ENCODE measurements around the gene MFSD11. TPM values are rescaled to one million over a fixed set of nuclear protein-coding genes. Genes with fewer than 3 reads are reported as not detected.
"Not testable (repeated sequence)": the region's sequence is repeated elsewhere in the genome, so short reads cannot be mapped to it uniquely, and the experiment has no call there.

The MFSD11 gene
- total RNA-seq, 4 donors from 2014 or later: 7.6 to 41.3 (median 25.7) TPM

DNA sequence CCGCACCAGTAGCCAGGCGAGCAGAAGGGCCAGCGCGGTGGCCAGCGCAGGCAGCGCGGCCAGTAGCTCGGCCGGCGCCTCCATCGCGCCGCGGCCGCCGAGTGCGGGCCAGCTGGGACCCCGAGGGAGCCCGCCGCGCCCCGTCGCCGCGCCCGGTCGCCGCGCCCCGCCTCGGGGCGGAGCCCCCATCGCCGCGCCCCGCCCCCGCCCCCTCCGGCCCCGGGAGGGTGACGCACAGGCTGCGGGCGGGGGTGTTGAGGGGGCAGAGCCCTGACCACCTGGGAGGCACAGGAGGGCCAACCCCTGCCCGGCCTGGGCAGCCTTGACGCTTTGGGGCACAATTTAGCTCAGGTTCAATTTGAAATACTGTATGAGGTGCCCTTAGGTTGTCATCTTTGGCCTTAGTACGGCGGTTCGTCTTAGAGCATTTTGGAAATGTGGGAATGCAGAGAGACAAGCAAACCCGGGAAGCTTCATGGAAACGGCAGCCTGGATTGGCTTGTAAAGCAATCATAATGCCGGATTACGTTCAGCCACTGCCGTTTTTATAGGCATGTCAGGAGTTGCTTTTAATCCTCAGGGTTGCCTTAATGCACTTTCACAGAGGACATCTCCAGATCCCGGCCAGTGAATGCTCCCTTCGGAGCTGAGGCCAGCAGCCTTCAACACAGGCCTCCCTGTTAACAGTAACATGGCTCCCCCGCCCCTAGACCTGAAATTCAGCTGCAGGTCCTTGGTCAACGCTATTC is 26.9 kb upstream of the MFSD11 start, which contains the start of gene MXRA7:
TSS of gene MXRA7 (minus strand) at position 103 of the 749 bp plus-strand sequence. CDS start at position 84, 19 bp downstream.
- intact Hi-C loops (cut with DNase I; ENCODE audit: low total_unique reads): no loop called here
- peaks cover 15 to 46% (median 22%) of the 10 kb centered on the region in 4 donors for H3K4me1 ChIP-seq

DNA sequence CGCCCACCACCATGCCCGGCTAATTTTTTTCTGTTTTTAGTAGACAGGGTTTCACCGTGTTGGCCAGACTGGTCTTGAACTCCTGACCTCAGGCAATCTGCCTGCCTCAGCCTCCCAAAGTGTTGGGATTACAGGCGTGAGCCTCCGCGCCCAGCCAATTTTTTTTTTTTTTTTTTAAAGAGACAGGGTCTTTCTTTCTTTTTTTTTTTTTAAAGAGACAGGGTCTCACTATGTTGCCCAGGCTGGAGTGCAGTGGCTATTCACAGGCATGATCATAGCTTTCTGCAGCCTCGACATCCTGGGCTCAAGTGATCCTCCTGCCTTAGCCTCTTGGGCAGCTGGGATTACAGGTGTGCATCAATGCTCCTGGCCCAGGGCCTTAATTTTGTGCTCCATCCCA is 25.6 kb upstream of the MFSD11 start:
- DNase-seq; intact Hi-C loops (cut with DNase I; ENCODE audit: low total_unique reads); H3K9me3 ChIP-seq; H3K27me3 ChIP-seq; H3K4me3 ChIP-seq: not testable (repeated sequence)
- Histone ChIP-seq H3K36me3 (peaks cover 0 to 33% (median 3%) of the 10 kb centered on the region in 4 donors), H3K4me1 (peaks cover 15 to 52% (median 22%) of the 10 kb centered on the region in 4 donors), H3K27ac (peak overlapping the region in 3 of 4 donors; percentile 83 to 85 (median 84))
- in situ Hi-C loops (cut with MboI; ENCODE audit: low pct_ligation_motif_present in 1 of 4, low pct_unique_long_range_greater_than_20kb in 1 of 4, low sequenced_read_pairs in 3 of 4): loop anchor here in 1 of 4 donors (25.0 kb wide), 1 partner anchor 175 kb away; the partner anchor contains the start of genes CYGB and PRCD
- WGBS, 2 donors (ENCODE audit: low coverage in 1 of 2): 60 to 63% methylated on average over 5 to 7 of the region's 7 CpGs

More for the DNA sequence above, 26.9 kb upstream of the MFSD11 start, which contains the start of gene MXRA7:
- no peaks in the 10 kb centered on the region for H3K27me3 ChIP-seq
- peak within 1 kb of the TSS; percentile 42 to 91 (median 57) for H3K4me3 ChIP-seq
- peak; percentile 72 for DNase-seq
- peak within 1 kb of the TSS; percentile 82 to 97 (median 88) for H3K27ac ChIP-seq
- TF ChIP-seq EP300 (IDR thresholded peaks at IDR 0.05; ENCODE audit: low read depth) (no peak), POLR2AphosphoS5 (IDR thresholded peaks at IDR 0.05) (peak in 1 of 3 donors; percentile 12)
- 15 to 22% methylated on average over 5 to 14 of the region's 56 CpGs for WGBS, 2 donors (ENCODE audit: low coverage in 1 of 2)
- H3K36me3 ChIP-seq: peaks cover 0 to 21% (median 0%) of the 10 kb centered on the region in 4 donors
- in situ Hi-C loops (cut with MboI; ENCODE audit: low pct_ligation_motif_present in 1 of 4, low pct_unique_long_range_greater_than_20kb in 1 of 4, low sequenced_read_pairs in 3 of 4): loop anchor here in 1 of 4 donors (25.0 kb wide), 1 partner anchor 174 kb away; the partner anchor contains the start of genes CYGB and PRCD
- no peaks in the 10 kb centered on the region for H3K9me3 ChIP-seq

DNA sequence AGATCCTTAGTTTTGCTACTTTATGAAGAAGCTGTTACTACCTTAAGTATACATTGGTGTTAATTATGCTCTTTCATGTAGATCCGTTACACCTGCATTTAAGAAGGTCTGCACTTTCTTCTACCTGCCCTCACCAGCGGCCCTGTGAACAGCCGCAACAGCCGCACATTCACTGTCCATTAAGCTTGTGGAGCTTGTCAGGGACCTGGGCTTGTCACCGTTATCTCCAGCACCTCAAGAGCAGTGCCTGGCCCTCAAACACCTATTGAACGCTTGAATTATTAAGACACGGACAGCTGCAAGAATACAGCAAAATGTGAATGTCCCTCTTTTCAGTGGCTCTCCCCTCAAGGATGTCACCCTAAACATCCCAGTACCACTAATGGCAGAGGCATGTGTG is 24.2 kb upstream of the MFSD11 start:
- DNase-seq: no peak
- 92 to 96% methylated on average over 2 to 7 of the region's 7 CpGs for WGBS, 2 donors (ENCODE audit: low coverage in 1 of 2)
- peaks cover 8 to 37% (median 15%) of the 10 kb centered on the region in 4 donors for H3K4me1 ChIP-seq
- H3K27ac ChIP-seq: peak overlapping the region in 1 of 4 donors; percentile 2
- peaks cover 0 to 44% (median 10%) of the 10 kb centered on the region in 4 donors for H3K36me3 ChIP-seq
- H3K4me3 ChIP-seq: no peak overlapping the region
- intact Hi-C loops (cut with DNase I; ENCODE audit: low total_unique reads) (no loop called here), in situ Hi-C loops (cut with MboI; ENCODE audit: low pct_ligation_motif_present in 1 of 4, low pct_unique_long_range_greater_than_20kb in 1 of 4, low sequenced_read_pairs in 3 of 4) (loop anchor here in 1 of 4 donors (25.0 kb wide), 1 partner anchor 176 kb away; the partner anchor contains the start of genes CYGB and PRCD)
- H3K9me3 ChIP-seq: no peaks in the 10 kb centered on the region
- TF ChIP-seq CTCF (IDR thresholded peaks at IDR 0.05) (no peak), POLR2A (IDR thresholded peaks at IDR 0.05) (no peak), EP300 (IDR thresholded peaks at IDR 0.05; ENCODE audit: low read depth) (no peak), POLR2AphosphoS5 (IDR thresholded peaks at IDR 0.05) (no peak)
- H3K27me3 ChIP-seq: no peaks in the 10 kb centered on the region

GRCh38 chr17:76714336-76714735 is 23.6 kb upstream of the MFSD11 start:
- in situ Hi-C loops (cut with MboI; ENCODE audit: low pct_ligation_motif_present in 1 of 4, low pct_unique_long_range_greater_than_20kb in 1 of 4, low sequenced_read_pairs in 3 of 4): loop anchor here in 1 of 4 donors (25.0 kb wide), 1 partner anchor 177 kb away; the partner anchor contains the start of genes CYGB and PRCD
- WGBS, 2 donors (ENCODE audit: low coverage in 1 of 2): 67% methylated on average over 5 of the region's 5 CpGs; no CpG with 5 or more reads in 1 of the 2 donors
- H3K36me3 ChIP-seq: peaks cover 0 to 49% (median 13%) of the 10 kb centered on the region in 4 donors

More at GRCh38 chr17:76714336-76714735, 23.6 kb upstream of the MFSD11 start:
- Histone ChIP-seq H3K4me1 (peaks cover 8 to 36% (median 13%) of the 10 kb centered on the region in 4 donors), H3K4me3 (no peak overlapping the region), H3K9me3 (no peaks in the 10 kb centered on the region), H3K27me3 (no peaks in the 10 kb centered on the region), H3K27ac (peak overlapping the region in 3 of 4 donors; percentile 2 to 58 (median 18))
- TF ChIP-seq POLR2AphosphoS5 (IDR thresholded peaks at IDR 0.05) (no peak), POLR2A (IDR thresholded peaks at IDR 0.05) (no peak), EP300 (IDR thresholded peaks at IDR 0.05; ENCODE audit: low read depth) (no peak), CTCF (IDR thresholded peaks at IDR 0.05) (no peak)
- DNase-seq: no peak
- intact Hi-C loops (cut with DNase I; ENCODE audit: low total_unique reads): no loop called here
